ENCODE measurements around the gene FOXK1. TPM values are rescaled to one million over a fixed set of nuclear protein-coding genes. Genes with fewer than 3 reads are reported as not detected.
A peak's percentile ranks its signal among the peaks of the same experiment; 100 is the strongest.

FOXK1 gene
- total and polyA plus RNA-seq, 9 of the 15 experiments (the other 6 are each of a cell fraction or from before 2014, with no cell fraction given), result 0.32 to 45.5 (median 8.1) TPM

DNA sequence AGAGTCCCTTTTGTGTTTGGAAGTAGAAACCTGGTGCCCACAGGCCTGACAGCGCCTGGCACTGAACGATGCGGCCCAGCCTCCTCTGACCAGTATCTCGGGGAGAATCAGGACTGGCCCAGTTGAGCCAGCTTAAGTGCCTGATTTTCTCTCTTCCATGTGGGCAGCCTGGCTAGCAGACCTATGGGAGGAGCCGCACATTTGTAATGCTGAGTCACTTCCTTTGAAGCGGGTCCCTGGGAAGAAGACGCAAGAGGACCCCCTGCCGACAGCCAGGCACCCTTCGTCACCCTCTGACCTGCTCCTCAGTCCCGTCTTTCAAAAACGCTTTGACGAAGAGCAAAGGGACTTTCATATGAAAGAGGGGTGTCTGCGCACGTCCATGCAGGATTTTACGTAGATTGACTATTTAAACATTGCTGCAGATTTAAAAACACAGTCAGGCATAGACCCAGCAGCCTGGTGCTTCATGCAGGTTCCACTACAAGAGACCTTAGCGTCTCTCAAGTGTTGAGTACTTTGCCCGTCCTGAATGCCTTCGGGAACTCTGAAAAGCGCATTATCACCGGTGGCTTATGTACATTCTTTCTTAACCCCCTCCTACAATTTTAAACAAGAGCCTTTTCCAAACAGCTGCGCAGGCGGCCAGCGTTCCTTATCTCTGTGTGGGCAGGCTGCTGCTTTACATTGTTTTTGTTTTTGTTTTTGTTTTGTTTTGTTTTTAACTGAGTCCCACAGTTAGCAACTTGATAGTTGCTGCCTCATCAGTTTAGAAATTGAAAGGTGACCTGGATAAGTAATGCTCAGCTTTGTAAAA is 56.8 kb downstream of the FOXK1 start (continued):
- peak; percentile 47 for TF ChIP-seq TAF1 (IDR thresholded peaks at IDR 0.05; ENCODE audit: control insufficient read depth, extremely low read depth, insufficient read depth, low read length, severe bottlenecking)
- no peak for TF ChIP-seq FOXK1 (CRISPR knock-in tag; IDR thresholded peaks at IDR 0.05; ENCODE audit: borderline replicate concordance)
- no peak for TF ChIP-seq ZNF436 (CRISPR knock-in tag; IDR thresholded peaks at IDR 0.05)
- TF ChIP-seq TFAM (CRISPR knock-in tag; conservative IDR thresholded peaks at IDR 0.05), result no peak
- TF ChIP-seq ZNF780A (CRISPR knock-in tag; IDR thresholded peaks at IDR 0.05), result no peak
- TF ChIP-seq CBX8 (IDR thresholded peaks at IDR 0.05; ENCODE audit: borderline replicate concordance, extremely low read depth, low read depth, low read length, poor library complexity, severe bottlenecking), result no peak
- no peak for TF ChIP-seq ZNF707 (CRISPR knock-in tag; conservative IDR thresholded peaks at IDR 0.05)
- TF ChIP-seq MXI1 (IDR thresholded peaks at IDR 0.05; ENCODE audit: low read depth, low read length), result no peak
- TF ChIP-seq PML (IDR thresholded peaks at IDR 0.05; ENCODE audit: low read length), result peak; percentile 55; the same call in 1 of the 2 replicates
- TF ChIP-seq FOSL1 (tag; conservative IDR thresholded peaks at IDR 0.05), result peak; percentile 78
- peak; percentile 73 for TF ChIP-seq TAL1 (IDR thresholded peaks at IDR 0.05)
- peak; percentile 38; the same call in 1 of the 2 replicates for TF ChIP-seq POLR2AphosphoS5 (IDR thresholded peaks at IDR 0.05; ENCODE audit: control insufficient read depth, insufficient read depth, low read depth, low read length)
- no peak for TF ChIP-seq KAT8 (IDR thresholded peaks at IDR 0.05; ENCODE audit: low read depth)
- peak; percentile 89 for TF ChIP-seq MAFF (IDR thresholded peaks at IDR 0.05; ENCODE audit: low read length)
- peak; percentile 8; the same call in 1 of the 2 replicates for TF ChIP-seq MBD2 (IDR thresholded peaks at IDR 0.05; ENCODE audit: borderline replicate concordance, low read depth)
- no peak for TF ChIP-seq SIN3B (IDR thresholded peaks at IDR 0.05; ENCODE audit: low read depth)
- no peak for TF ChIP-seq SIRT6 (IDR thresholded peaks at IDR 0.05; ENCODE audit: low read depth, low read length)
- TF ChIP-seq C11orf30 (IDR thresholded peaks at IDR 0.05; ENCODE audit: low read depth), result peak; percentile 91
- no peak; the same call in 1 of the 2 replicates for TF ChIP-seq STAT5A (IDR thresholded peaks at IDR 0.05; ENCODE audit: borderline replicate concordance, low read length)
- TF ChIP-seq, protein P1, sequence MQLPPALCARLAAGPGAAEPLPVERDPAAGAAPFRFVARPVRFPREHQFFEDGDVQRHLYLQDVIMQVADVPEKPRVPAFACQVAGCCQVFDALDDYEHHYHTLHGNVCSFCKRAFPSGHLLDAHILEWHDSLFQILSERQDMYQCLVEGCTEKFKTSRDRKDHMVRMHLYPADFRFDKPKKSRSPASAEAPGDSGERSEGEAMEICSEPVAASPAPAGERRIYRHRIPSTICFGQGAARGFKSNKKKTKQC (CRISPR knock-in tag; IDR thresholded peaks at IDR 0.05), result no peak
- TF ChIP-seq HCFC1 (IDR thresholded peaks at IDR 0.05; ENCODE audit: low read depth, low read length), result no peak
- TF ChIP-seq ZNF717 (CRISPR knock-in tag; IDR thresholded peaks at IDR 0.05), result no peak
- TF ChIP-seq FOXA3 (CRISPR knock-in tag; conservative IDR thresholded peaks at IDR 0.05 in 1 of 2, IDR thresholded peaks at IDR 0.05 in 1 of 2), result peak; percentile 56 to 86; a peak in 2 of 4 replicates
- peak; percentile 3 for TF ChIP-seq SAP30 (IDR thresholded peaks at IDR 0.05; ENCODE audit: borderline replicate concordance, insufficient read depth, low read depth, low read length, poor library complexity, severe bottlenecking)
- TF ChIP-seq ZNF384 (IDR thresholded peaks at IDR 0.05; ENCODE audit: low read depth, low read length), result no peak
- TF ChIP-seq, protein P2, sequence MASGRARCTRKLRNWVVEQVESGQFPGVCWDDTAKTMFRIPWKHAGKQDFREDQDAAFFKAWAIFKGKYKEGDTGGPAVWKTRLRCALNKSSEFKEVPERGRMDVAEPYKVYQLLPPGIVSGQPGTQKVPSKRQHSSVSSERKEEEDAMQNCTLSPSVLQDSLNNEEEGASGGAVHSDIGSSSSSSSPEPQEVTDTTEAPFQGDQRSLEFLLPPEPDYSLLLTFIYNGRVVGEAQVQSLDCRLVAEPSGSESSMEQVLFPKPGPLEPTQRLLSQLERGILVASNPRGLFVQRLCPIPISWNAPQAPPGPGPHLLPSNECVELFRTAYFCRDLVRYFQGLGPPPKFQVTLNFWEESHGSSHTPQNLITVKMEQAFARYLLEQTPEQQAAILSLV (tag; IDR thresholded peaks at IDR 0.05), result no peak

All from K562 (cell line).